Measurements from ENCODE around the gene PDC.
"Not testable (repeated sequence)": the region's sequence is repeated elsewhere in the genome, so short reads cannot be mapped to it uniquely, and the experiment has no call there.

The PDC gene

DNA sequence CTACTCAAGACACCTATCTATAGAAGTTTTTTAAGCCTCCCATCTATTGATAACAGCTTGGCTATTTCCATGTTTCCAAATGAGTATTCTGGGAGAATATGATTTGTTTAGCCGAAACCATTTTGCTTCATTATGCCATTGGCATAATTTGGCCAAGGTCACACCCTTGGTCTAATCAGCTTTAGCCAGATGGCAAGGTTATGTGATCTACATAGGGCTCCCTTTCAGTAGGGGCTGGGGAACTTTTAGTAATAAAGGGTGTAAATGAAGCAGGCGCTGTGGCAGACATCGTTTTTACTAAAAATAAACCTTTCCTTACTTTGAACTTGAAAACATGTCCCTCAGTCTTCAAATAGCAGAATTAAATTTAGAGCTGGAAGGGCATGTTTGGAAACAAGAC lies 3.0 kb upstream of the PDC start:
- no peak for DNase-seq

DNA sequence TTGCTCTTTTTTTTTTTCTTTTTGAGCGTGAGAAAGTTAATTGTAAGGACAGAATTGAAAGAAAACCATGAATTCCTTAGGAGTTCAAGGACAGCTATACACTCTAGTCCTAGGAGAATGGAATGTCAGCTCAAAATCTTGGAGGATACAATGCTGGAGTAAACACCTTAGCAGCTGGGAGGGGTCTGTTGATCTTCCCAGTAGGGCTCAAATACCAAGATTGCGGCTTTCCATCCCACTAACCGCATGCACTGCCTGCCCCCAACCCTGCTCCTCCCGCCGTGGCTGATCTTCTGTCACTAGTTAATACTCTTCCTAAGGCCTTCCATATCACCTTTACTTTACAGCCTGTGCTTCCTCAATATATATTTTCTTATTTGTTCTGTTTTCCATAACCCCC lies 2.6 kb upstream of the PDC start:
- DNase-seq, result no peak

DNA sequence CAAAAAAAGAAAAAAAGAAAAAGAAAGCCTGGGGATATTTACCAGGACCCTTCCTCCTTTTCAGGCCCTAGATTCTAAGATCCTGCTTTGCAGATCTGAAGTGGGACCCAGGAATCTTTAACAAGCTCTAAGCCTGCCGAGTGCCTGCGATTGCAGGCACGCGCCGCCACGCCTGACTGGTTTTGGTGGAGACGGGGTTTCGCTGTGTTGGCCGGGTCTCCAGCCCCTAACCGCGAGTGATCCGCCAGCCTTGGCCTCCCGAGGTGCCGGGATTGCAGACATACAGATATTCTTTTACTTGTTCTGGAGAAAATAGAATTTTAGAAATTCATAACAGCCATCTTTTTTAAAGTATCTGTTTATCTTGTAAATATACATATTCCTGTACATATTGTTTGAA lies 1.8 kb downstream of the PDC start:
- DNase-seq, result not testable (repeated sequence)

DNA sequence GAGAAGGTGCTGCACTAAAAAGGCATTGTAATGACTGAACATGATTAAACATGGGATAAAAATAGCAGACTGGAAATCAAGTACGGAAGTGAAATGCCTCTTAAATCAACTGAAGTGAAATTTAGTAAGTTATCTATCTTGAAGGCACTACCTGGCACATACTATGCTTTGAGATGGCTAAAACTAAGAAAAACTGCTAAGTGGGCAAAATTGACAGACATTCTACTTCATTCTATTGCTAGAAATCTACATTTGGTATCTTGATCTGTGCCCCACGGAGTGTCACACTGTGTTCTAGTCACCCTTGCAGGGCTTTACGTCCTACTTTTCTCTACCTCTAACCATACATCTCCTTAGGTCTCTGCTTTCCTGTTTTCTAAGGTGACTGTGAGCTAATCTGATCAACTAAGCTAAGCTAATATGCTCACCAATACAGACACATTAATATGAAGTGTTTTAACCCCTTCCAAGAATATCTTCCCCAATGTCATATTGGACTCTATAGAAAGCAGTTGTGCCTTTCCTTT lies 4.1 kb downstream of the PDC start:
- DNase-seq, result no peak

DNA sequence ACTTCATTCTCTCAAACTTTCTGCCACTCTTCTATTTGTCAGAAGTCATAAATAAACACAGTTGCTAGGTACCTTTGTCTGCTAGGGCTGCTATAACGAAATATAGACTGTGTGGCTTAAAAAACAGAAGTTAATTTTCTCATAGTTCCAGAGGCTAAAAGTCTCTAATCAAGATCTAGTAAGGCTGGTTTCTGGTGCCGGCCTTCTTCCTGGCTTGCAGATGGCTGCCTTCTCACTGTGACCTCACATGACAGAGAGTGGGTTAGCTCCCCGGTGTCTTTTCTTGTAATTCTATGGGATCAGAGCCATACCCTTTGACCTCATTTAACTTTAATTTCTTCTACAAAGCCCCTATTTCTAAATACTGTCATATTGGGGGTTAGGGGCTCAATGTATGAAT lies 5.9 kb downstream of the PDC start:
- no peak for DNase-seq

DNA sequence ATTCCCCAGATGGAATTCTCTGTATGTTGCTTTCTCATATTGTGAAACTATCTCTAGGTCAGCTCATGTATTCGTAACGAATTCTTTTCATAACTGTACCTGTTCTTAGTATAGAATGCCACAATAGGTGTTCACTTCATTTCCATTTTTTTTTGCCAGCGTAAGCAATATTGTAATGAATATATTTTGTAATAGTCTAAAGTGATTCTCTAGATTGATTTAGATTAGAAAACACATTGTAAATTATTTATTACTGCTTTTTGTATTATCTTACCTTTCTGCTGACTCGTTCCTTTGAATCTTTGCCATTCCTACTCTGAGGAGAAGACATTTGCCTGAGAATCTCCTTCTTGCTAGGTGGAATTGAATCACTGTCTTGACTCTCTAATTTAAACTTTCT lies 14.8 kb downstream of the PDC start:
- DNase-seq, result no peak

DNA sequence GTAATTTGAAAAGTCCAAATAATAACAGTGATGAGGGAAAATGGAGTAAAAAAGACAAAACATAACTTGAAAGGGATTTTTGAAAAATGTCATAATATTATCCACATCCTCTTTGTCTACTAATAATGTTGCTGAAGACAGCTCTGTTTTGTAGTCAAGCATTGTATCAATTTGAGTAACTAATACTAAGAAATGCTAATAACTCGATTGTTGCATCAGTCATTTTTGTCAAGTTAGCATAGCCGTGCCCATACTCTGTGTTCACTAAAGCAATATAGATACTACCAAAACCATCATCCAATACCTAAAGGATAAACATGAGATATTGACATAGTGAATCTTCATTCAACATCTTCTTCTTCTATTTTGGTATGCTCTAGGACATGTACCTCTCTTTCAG lies 17.3 kb downstream of the PDC start:
- DNase-seq, result no peak

DNA sequence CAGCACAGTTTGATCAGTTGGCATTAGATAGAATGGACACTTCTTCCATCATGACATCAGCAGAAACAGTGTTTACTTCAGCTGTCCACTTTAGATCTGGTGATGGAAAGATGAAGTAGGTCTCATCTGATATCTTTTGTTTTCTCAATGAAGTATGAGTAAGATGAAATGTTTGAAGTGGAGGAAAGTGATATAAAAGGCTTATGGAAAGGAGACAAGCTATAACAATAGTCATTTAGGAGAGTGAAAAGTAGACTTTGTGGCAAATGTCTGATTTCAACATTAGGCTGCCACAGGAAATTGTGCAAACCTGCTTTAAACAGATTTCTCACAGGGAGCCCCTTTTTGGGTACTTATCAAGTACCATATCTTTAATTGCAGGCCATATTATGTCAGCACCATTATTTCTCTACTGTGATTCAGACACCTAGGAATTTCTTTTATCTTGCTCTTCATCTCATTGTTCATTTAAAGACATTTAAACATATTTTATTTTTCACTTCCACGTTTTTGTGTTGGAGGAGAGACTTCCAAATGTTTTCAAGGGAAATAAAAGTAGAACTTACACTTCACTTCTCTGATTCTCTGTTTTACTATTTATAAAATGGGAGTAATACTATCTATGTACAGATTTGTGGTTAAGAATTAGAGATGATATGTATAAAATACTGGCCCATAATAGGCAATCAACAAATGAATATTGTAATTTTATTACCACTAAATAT lies 18.1 kb downstream of the PDC start:
- DNase-seq, result no peak

DNA sequence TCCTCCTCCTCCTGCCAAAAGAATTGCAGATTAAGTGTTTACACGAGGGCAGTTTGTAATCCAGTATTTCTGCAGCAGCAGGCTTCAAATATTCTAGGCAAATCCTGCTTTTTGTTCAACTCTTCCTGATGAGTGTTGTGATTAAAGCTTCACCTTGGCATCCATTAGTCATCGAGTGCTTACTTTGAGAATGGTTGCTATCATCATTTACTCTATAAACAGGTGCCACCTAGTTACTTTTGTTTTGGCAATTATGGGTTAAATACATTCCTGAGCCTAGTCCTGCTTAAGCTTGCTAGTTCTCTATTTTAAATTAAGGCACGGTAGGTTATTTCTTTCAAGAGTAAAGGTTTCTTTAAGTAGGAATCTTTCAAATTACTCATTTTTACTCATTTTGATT lies 20.3 kb downstream of the PDC start:
- DNase-seq, result no peak

DNA sequence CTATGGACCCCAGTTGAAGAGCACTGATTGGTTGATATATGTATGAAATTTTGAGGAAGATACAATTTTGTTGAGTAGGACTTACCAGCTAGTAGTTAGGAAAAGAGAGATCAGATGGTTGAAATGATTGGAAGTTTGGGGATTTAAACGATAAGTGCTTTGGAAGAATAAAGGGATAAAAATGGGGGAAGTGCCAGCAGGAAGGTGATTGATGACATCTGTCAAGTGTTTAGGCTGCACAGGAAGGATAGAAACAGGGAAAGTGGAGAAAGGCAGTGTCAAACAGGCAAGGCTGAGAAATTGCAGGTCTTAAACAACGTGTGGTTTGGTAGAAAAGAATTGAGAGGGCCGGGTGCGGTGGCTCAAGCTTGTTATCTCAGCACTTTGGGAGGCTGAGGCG lies 22.3 kb downstream of the PDC start:
- DNase-seq, result no peak

DNA sequence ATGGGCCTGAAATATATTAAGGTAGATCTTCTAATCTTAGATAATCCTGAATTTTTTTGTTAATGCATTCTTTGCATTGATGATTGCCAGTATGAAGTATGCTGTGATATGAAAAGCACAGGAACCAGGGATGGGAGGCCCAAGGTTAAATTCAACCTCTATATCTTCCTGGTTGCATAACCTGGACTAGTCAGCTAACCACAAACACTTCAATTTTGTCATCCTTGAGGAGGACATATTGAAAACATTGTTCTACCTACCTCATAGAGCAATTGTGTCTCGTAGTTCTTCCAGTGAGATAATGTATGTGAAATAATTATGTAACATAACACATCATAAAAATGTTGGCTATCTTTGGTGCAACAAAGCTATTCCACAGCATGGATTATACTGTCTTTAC lies 25.6 kb downstream of the PDC start:
- DNase-seq, result no peak

DNA sequence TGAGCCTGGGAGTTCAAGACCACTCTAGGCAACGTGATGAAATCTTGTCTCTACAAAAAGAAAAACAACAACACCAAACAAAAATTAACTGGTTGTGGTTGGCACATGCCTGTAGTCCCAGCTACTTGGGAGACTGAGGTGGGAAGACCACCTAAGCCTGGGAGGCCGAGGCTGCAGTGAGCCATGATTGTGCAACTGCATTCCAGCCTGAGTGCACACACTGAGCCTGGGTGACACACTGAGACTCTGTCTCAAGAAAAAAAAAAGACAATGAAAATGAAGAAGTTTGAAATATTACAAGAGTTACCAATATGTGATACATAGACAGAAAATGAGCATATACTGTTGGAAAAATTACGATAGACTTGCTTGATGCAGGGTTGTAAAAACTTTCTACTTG lies 31.9 kb downstream of the PDC start:
- no peak for DNase-seq

DNA sequence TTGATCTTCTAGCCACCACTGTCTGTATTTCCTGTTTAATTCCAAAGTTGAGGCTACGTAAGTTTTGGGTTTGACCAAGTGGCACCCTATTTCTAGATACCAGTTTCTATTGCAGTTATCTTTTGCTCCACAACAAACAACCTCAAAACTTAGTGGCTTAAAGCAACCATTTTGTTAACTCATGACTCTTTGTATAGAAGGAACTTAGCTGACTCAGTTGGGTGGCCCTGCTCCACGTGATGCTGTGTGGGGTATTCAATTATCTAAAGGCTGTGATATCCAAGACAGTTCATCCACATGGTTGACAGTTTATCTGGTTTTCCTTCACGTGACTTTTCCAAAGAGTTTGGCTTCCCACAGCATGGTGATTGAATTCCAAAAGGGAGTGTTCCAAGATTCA lies 34.8 kb downstream of the PDC start:
- DNase-seq, result no peak

DNA sequence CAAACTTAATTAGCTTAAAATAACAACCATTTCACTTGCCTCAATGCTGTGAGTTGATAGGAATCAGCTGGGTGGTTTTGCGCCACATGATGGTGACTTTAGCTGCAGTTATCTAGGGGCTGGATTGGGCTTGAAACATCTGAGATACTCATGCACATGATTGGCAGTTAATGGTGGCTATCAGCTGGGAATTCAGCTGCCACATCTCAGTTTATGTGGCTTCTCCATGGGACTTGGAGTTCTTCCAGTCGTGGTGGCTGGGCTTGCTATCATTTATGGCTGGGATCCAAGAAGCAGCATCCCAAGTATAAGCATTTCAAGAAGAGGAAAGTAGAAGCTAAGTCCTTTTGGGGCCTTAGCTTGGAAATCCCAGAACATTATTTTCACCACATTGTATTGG lies 36.4 kb downstream of the PDC start:
- peak; percentile 5 for DNase-seq

DNA sequence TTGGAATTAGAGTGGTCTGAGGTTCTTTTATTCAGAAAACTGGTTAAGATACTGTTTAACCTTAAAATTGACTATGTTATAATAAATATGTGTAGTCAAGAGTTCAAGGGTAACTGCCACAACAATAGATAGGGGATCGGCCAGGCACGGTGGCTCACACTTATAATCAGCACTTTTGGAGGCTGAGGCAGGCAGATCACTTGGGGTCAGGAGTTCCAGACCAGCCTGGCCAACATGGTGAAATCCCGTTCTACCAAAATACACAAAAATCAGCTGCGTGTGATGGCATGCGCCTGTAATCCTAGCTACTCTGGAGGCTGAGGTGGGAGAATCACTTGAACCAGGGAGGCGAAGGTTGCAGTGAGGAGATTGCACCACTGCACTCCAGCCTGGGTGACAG lies 39.5 kb downstream of the PDC start:
- DNase-seq, result no peak

DNA sequence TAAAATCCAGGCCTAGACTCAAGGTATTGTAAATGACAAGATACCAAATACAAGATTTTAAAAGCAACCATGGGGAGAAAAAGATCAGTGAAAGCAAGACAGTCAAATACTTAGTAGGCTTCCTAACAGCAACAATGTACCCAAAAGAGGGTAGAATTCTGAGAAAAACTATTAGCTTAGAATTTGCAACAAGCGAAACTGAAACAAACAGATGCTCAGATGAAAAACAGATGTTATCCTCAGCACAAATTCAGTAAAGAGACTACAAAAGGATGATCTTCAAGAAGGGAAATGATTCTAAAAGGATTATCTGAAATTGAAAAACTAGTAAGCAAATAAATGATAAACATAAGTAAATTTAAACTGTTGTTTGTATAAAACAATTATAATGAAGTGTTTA lies 40.0 kb downstream of the PDC start:
- DNase-seq, result no peak

DNA sequence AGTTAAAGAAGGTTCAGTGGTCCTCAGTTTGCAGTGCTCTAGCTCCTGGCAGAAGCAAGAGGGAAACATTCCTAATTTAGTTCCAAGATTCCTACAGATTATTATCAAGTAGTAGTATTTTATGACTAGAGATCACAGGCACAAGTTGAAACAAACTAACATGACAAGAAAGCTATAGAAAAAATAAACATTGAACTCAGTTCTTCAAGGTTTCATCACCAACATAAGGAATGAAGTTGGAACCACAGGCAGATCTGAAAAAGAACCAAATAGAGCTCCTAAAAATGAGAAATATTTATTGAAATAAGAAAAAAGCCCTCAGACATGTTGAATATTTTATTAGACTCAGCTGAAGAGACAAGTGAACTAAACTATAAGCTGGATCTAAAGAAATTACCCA lies 40.6 kb downstream of the PDC start:
- no peak for DNase-seq

DNA sequence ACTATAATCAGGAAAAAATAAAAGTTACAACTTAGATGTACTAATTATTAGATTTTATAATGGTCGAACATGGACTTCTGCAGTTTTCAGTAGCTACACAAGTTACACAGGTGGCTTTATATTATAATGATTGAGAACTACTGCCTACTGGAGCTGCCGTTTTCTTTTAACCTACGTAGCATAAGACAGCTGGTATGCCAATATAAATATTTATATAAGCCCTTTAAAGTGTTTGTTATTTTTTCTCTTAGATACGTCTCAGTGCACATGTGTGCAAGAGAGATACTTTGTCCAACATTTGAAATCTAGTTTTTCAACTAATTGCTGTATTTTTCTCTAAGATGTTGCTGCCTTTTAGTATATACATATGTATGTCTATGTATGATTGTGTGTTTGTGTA lies 42.4 kb downstream of the PDC start:
- no peak for DNase-seq

DNA sequence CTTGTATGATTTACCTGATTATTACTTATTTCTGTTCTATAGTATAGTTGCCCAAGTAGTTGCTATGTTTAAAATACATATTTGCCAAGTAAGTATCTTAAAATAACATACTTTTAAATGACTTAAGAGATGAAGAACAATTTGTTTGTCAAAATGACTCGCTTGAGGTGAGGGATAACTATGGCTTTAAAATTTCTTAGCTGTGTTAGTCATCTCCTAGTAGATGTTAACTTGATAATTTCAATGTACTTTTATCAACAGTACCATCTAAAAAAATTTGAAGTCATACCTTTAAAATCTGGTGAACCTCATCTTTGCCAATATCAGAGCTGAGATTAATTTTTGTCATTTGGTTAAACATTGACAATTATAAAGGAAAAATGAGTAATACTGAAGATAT lies 47.6 kb downstream of the PDC start:
- DNase-seq, result no peak

DNA sequence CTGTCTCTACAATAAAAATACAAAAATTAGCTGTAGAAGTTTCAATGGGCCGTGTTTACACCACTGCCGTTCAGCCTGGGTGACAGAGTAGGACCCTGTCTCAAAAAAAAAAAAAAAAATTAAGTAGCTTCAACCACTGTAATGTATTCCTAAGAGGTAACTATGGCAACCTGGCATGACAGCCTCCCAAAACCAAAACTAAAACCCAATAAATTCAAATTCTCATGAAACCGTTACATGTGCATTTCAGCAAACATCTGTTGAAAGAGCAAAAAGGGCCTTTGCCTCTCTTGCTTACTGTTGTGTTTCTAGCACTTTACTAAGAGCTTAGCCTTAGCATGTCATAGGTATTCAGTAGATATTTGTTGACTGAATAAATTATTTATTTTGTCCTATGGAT lies 51.8 kb downstream of the PDC start:
- DNase-seq, result no peak

DNA sequence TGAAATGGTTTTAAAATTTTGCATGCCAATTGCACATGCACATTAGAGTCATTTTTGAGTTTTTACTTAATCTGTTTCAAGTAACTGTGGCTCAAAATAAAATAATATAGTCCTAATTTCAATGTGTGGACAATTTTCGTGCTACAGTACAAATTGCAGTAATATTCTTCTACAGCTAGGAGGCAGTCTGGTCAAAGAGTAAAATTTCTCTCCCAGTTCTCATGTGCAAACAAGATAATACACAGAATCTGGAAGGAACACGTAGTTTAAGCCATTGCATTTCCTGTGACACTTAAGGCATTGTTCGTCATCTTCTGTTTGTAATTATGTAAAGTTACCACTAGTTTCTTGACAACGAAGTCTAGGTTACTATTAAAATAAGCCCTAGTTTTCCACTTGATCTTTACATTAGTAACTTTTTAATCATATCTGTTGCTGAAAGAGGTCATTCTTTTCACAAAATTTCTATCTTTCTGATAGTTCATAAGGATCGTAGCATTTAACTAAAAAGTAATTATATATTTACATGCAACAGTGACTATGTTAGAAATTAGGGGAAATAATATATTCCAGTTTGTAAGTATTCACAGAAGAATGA lies 56.4 kb downstream of the PDC start:
- DNase-seq, result peak; percentile 20

DNA sequence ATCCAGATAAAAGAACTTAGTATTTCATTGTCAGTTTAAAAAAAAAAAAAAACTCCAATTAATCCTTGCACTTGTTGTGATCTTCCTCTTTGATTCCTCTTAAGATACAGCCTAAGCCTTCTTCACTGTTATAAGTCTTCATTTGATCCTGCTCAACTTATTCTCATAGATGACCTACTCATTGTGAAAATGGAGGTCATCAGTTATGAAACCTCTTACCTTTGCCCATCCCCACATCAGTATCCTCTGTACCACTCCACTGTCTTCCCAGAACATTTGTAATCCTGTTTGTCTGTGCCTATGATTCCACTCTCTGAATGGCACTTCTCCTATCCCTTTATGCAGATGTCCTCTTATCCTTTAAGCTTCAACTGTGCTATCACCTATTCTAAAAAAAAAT lies 57.3 kb downstream of the PDC start:
- no peak for DNase-seq

DNA sequence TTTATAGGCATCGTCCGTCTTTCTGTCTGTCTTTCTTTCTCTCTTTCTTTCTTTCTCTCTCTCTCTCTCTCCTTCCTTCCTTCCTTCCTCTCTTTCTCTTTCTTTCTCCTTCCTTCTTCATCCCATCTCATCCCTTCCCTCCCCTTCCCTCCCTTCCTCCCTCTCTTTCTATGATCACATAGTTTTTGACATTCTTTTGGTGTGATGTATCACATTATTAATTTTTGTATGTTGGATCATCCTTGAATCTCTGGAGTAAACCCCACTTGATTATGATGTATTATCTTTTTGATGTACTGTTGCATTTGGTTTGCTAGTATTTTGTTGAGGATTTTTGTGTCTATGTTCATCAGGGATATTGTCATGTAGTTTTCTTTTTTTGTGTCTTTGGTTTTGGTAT lies 59.5 kb downstream of the PDC start:
- not testable (repeated sequence) for DNase-seq
